Loucy (cell line): ENCODE results near the gene TMED10.
"Not testable (repeated sequence)": the region's sequence is repeated elsewhere in the genome, so short reads cannot be mapped to it uniquely, and the experiment has no call there.

Experiments
- H2AFZ ChIP-seq: fragments of 200-600 bp; sonication (generic); 2 replicates; pipeline ENCODE4 v1.6.0; 2016; ENCODE audit warnings: antibody characterized with exemption, mild to moderate bottlenecking, low read length, moderate library complexity
- H3F3A ChIP-seq: fragments of 200-600 bp; 2 replicates; pipeline ENCODE4 v1.6.0; 2016; ENCODE audit warnings: antibody characterized with exemption, low read depth, mild to moderate bottlenecking
- H3K27me3 ChIP-seq: fragments of 200-600 bp; sonication (generic); 2 replicates; pipeline ENCODE4 v1.6.1; 2014; ENCODE audit warnings: low read length, mild to moderate bottlenecking; ENCODE audit not compliant: insufficient read depth, poor library complexity, severe bottlenecking
- H3K36me3 ChIP-seq: fragments of 200-600 bp; sonication (generic); 2 replicates; pipeline ENCODE4 v1.6.1; 2016; ENCODE audit warnings: low read length; ENCODE audit not compliant: insufficient read depth
- H3K4me1 ChIP-seq: fragments of 200-600 bp; sonication (generic); 2 replicates; pipeline ENCODE4 v1.5.1; 2014; ENCODE audit warnings: low read length, mild to moderate bottlenecking; ENCODE audit not compliant: insufficient read depth, poor library complexity, severe bottlenecking
- H3K4me2 ChIP-seq: fragments of 200-600 bp; sonication (generic); 2 replicates; pipeline ENCODE4 v1.6.0; 2014; ENCODE audit warnings: antibody characterized with exemption, low read length, low read depth, mild to moderate bottlenecking; ENCODE audit not compliant: poor library complexity, severe bottlenecking
- H3K4me3 ChIP-seq: fragments of 200-600 bp; sonication (generic); 2 replicates; pipeline ENCODE4 v1.5.1; 2014; ENCODE audit warnings: low read length, mild to moderate bottlenecking, mixed read lengths; ENCODE audit not compliant: poor library complexity, severe bottlenecking
- H3K79me2 ChIP-seq: fragments of 200-600 bp; sonication (generic); 2 replicates; pipeline ENCODE4 v1.6.1; 2014; ENCODE audit warnings: low read length; ENCODE audit not compliant: insufficient read depth
- H3K9ac ChIP-seq: fragments of 200-600 bp; sonication (generic); 2 replicates; pipeline ENCODE4 v1.6.0; 2014; ENCODE audit warnings: mild to moderate bottlenecking, low read depth, low read length, moderate library complexity; ENCODE audit not compliant: poor library complexity, severe bottlenecking
- H3K9me2 ChIP-seq: fragments of 200-600 bp; sonication (generic); replicated peaks from 2 replicates; pipeline ENCODE4 v1.6.1; 2016; ENCODE audit warnings: low read depth, low read length, mixed read lengths
- H3K9me3 ChIP-seq: fragments of 200-600 bp; sonication (generic); 2 replicates; pipeline ENCODE4 v1.6.1; 2014; ENCODE audit warnings: mild to moderate bottlenecking, antibody characterized with exemption, low read length, low read depth; ENCODE audit not compliant: insufficient read depth
- H4K20me1 ChIP-seq: fragments of 200-600 bp; sonication (generic); 2 replicates; pipeline ENCODE4 v1.6.0; 2014; ENCODE audit warnings: antibody characterized with exemption, low read length, mild to moderate bottlenecking; ENCODE audit not compliant: insufficient read depth, poor library complexity, severe bottlenecking
- EZH2phosphoT487 ChIP-seq: fragments of 200-600 bp; IDR thresholded peaks from 2 replicates; pipeline ENCODE4 v1.6.1; 2018; ENCODE audit warnings: antibody characterized with exemption, mild to moderate bottlenecking, moderate library complexity, borderline replicate concordance
- TF ChIP-seq, protein P1 (sequence below): fragments of 200-600 bp; sonication (generic); conservative IDR thresholded peaks from 2 replicates; pipeline ENCODE4 v1.5.1; 2014; ENCODE audit warnings: mild to moderate bottlenecking, antibody characterized with exemption, low read length

The TMED10 gene

DNA sequence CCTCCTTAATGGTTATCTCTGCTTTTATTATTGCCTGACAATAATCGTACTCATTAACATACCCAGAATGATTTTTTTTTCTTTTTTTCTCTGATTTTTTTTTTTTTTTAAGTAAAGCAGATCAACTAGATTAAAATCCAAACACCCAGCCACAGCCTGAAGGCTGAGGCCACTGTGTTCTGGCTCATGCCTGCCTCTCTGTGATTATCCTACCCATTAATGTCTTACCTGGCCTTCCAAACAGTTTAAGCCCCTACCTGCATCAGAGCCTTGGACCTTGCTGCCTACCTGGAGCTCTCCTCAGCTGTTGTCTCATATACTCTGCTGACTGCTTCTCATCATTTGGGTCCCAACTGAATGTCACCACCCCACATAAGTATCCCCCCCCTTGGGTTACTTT, 6.8 kb upstream of the TMED10 start:
- H3K9me2 ChIP-seq: no peaks in the 10 kb centered on the region
- H3K9me3 ChIP-seq: no peaks in the 10 kb centered on the region
- H3F3A ChIP-seq: no peaks in the 10 kb centered on the region
- H3K4me2 ChIP-seq: no peak overlapping the region
- no peak overlapping the region for H3K4me3 ChIP-seq
- H3K27me3 ChIP-seq: no peaks in the 10 kb centered on the region
- no peaks in the 10 kb centered on the region for H4K20me1 ChIP-seq
- H3K9ac ChIP-seq: no peak overlapping the region
- TF ChIP-seq, protein P1, sequence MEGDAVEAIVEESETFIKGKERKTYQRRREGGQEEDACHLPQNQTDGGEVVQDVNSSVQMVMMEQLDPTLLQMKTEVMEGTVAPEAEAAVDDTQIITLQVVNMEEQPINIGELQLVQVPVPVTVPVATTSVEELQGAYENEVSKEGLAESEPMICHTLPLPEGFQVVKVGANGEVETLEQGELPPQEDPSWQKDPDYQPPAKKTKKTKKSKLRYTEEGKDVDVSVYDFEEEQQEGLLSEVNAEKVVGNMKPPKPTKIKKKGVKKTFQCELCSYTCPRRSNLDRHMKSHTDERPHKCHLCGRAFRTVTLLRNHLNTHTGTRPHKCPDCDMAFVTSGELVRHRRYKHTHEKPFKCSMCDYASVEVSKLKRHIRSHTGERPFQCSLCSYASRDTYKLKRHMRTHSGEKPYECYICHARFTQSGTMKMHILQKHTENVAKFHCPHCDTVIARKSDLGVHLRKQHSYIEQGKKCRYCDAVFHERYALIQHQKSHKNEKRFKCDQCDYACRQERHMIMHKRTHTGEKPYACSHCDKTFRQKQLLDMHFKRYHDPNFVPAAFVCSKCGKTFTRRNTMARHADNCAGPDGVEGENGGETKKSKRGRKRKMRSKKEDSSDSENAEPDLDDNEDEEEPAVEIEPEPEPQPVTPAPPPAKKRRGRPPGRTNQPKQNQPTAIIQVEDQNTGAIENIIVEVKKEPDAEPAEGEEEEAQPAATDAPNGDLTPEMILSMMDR: no peak
- TF ChIP-seq EZH2phosphoT487: no peak
- no peak overlapping the region for H2AFZ ChIP-seq
- H3K4me1 ChIP-seq: no peaks in the 10 kb centered on the region
- no peaks in the 10 kb centered on the region for H3K36me3 ChIP-seq
- no peaks in the 10 kb centered on the region for H3K79me2 ChIP-seq

DNA sequence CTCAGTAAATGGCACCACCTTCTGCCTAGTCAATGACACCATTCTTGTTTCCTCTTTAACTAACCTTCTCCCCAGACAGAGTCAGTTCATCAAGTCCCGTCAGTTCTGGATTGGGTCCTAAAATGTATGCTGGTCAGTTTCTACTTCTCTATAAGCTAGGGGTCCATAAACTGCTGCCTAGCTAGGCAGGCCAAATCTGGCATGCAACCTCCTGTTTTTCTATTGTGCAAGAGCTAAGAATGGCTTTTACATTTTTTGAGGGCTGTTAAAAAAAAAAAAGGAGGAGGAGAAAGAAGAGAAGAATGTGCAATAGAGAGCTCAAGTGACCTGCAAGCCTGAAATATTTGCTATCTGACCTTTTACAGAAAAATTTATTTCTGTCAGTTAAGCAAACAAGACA, 6.4 kb upstream of the TMED10 start:
- TF ChIP-seq, protein P1: no peak
- TF ChIP-seq EZH2phosphoT487: no peak
- H3K36me3 ChIP-seq: no peaks in the 10 kb centered on the region
- H3K9me2 ChIP-seq: no peaks in the 10 kb centered on the region
- no peak overlapping the region for H2AFZ ChIP-seq
- H3K9ac ChIP-seq: no peak overlapping the region
- no peaks in the 10 kb centered on the region for H3K27me3 ChIP-seq
- no peaks in the 10 kb centered on the region for H3F3A ChIP-seq
- no peaks in the 10 kb centered on the region for H3K4me1 ChIP-seq
- H4K20me1 ChIP-seq: no peaks in the 10 kb centered on the region
- no peaks in the 10 kb centered on the region for H3K79me2 ChIP-seq
- H3K4me3 ChIP-seq: no peak overlapping the region
- H3K4me2 ChIP-seq: no peak overlapping the region
- no peaks in the 10 kb centered on the region for H3K9me3 ChIP-seq

DNA sequence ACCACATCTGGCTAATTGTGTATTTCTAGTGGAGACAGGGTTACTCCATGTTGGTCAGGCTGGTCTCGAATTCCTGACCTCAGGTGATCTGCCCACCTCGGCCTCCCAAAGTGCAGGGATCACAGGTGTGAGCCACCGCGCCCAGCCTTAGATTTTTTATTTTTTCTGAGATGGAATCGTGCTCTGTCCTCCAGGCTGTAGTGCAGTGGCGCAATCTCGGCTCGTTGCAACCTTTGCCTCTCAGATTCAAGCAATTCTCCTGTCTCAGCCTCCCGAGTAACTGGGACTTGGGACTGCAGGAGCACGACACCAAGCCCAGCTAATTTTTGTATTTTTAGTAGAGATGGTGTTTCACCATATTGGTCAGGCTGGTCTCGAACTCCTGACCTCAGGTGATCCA, 5.8 kb upstream of the TMED10 start:
- not testable (repeated sequence) for H3K4me3 ChIP-seq, H3K27me3 ChIP-seq, H3K9me3 ChIP-seq, H3K9me2 ChIP-seq, H3K9ac ChIP-seq, H3K79me2 ChIP-seq, H2AFZ ChIP-seq, H3K36me3 ChIP-seq, H4K20me1 ChIP-seq, H3K4me1 ChIP-seq, H3F3A ChIP-seq, H3K4me2 ChIP-seq

DNA sequence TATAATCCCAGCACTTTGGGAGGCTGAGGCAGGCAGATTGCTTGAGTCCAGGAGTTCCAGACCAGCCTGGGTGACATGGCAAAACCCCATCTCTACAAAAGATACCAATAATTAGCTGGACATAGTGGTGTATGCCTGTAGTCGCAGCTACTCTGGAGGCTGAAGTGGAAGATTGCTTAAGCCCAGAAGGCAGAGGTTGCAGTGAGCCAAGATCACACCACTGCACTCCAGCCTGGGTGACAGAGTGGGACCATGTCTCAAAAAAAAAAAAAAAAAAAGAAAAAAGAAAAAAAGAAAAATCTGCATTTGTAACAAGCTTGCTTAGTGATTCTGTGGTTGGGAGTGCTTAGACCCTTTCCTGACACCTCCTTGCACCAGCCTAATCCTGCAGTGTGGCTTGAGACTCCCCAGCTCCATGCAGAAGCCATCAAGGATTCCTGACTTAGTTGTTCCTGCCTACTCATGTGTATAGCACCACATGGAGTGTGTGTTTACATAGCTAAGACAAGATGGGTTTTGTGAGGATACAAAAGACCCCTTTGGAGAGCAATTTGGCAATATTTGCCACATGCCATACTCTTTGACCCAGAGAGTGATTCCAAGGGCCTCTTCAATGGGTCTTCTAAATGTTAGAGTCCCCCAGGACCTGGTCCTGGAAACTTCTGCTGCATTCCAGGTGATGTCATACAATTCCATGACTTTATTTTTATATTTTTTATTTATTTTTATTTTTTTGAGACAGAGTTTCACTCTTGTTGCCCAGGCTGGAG, 5.1 kb upstream of the TMED10 start:
- H3K27me3 ChIP-seq: no peaks in the 10 kb centered on the region
- no peak overlapping the region for H3K4me3 ChIP-seq
- no peaks in the 10 kb centered on the region for H3K79me2 ChIP-seq
- H3K36me3 ChIP-seq: no peaks in the 10 kb centered on the region
- TF ChIP-seq, protein P1: no peak
- TF ChIP-seq EZH2phosphoT487: no peak
- no peaks in the 10 kb centered on the region for H3F3A ChIP-seq
- H3K4me2 ChIP-seq: no peak overlapping the region
- no peaks in the 10 kb centered on the region for H3K9me3 ChIP-seq
- H3K9ac ChIP-seq: no peak overlapping the region
- peaks cover 3% of the 10 kb centered on the region for H3K4me1 ChIP-seq
- H3K9me2 ChIP-seq: no peaks in the 10 kb centered on the region
- H4K20me1 ChIP-seq: no peaks in the 10 kb centered on the region
- no peak overlapping the region for H2AFZ ChIP-seq
